Measurements from ENCODE around the gene PRSS48.

- no peak for TF ChIP-seq CTCF (IDR thresholded peaks at IDR 0.05; ENCODE audit: borderline replicate concordance, extremely low read depth, low read length, poor library complexity, severe bottlenecking)
- TF ChIP-seq EZH2 (IDR thresholded peaks at IDR 0.05; ENCODE audit: borderline replicate concordance, low read depth, low read length, severe bottlenecking) = no peak
These were observed 27.3 kb downstream of the PRSS48 start for GRCh38 chr4:151304226-151304625.

All from DND-41 (cell line).